Hepatic stellate cell (primary cell): ENCODE results near the gene RCBTB1.

Source experiments
- DNase-seq: peaks from one replicate; pipeline ENCODE4 v3.0.0; 2011; ENCODE audit warnings: low spot score

RCBTB1 gene

GRCh38 chr13:49559006-49559405 is 26.4 kb downstream of the RCBTB1 start:
- DNase-seq, result no peak

GRCh38 chr13:49554387-49554786 is 31.0 kb downstream of the RCBTB1 start:
- DNase-seq, result no peak

DNA sequence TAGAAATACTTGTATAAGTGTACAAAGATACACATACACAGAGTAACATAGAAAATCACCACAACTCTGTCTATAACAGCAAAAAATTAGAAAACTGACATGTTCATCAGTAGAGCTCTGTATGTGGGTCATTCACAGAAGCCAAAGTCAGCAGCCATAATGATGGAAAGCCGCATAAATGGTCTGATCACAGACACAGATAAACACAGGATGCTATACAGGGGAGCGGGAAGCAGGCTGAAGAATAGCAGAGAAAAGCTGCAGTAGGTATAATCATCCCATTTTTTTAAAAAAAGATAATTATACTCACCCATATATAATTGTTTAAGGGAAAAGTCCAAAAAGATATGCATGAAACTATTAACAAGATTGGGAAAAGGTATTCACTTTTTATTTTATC is 31.5 kb downstream of the RCBTB1 start:
- DNase-seq, result no peak

- DNase-seq, result no peak
These were observed 34.3 kb downstream of the RCBTB1 start for GRCh38 chr13:49550942-49551644.

- DNase-seq, result no peak
These were observed 36.1 kb downstream of the RCBTB1 start for GRCh38 chr13:49549289-49549688.

GRCh38 chr13:49546561-49546960 is 38.8 kb downstream of the RCBTB1 start:
- DNase-seq, result no peak

- DNase-seq, result no peak
These were observed 39.7 kb downstream of the RCBTB1 start for GRCh38 chr13:49545661-49546060.

GRCh38 chr13:49543656-49544055 is 41.7 kb downstream of the RCBTB1 start:
- no peak for DNase-seq

GRCh38 chr13:49540552-49540951 is 44.8 kb downstream of the RCBTB1 start:
- no peak for DNase-seq

DNA sequence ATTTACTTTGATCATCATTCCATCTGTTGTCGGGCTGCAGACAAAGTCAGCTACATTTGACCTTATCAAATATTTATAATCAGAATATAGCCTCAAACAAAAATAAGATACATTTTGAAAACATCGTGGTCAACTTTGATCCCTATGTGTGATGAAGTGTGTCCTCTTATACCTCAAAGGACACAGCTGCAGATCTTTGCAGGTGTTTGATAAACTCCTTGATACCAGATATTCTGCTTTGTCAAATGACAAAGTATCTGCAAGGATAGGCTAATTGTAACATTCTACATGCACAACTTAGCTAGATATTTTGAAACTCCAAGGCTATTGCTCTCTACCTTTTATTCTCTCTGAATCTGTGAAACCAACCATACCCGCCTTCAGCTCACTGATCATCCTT is 45.6 kb downstream of the RCBTB1 start:
- DNase-seq, result no peak

DNA sequence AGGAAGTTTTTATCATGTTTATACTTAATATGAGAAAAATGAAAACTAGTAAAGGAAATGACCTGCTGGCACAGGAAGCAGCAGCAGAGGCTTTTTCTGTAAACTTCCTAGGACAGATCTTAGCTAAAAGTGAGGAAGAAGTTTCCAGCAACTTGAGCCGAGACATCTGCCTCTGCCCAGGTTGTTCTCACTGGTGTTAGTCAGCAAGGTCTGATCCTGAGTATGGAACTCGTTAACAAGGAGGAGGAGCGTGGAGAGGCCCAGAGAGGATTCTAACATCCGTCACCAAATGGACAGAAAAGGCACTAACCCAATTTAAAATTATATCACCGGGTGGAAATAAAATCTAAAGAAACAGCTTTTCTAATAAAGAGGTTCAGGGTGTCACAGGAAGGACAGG is 46.0 kb downstream of the RCBTB1 start:
- no peak for DNase-seq

GRCh38 chr13:49538404-49538803 is 47.0 kb downstream of the RCBTB1 start:
- no peak for DNase-seq

DNA sequence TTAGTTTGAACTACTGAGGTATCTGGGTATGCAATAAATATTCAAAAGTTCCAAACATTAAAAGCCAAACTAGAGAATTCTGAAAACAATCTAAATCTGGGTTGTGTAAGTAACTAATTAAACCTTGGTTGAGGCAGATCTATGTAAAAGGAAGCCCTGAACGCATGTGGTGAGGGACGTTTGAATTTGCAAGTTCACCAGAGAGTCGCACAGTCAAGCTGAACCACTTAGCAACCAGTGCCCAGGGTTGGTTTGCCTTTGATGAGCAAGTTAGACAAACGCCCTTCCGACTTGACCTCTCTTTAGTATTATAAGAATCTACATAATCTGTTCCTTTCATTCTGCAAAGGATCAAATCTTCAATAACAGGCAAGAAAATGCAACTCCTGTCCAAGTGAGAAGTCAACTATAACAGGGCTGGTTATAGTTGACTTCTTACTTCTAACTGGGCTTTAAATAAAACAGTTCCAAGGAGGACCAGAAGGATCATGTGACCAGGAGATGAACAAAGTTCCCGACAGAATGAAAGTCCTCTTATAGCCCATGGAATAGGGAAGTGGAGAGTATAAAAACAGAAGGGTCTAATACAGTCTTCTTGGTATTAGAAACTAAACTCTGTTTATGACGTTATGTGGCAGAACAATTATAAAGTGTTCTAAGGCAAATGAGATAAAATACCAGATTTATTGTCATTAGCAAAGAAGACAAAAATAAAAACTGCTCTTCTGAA is 49.0 kb downstream of the RCBTB1 start:
- DNase-seq, result no peak

GRCh38 chr13:49533591-49534269 is 51.6 kb downstream of the RCBTB1 start:
- no peak for DNase-seq

DNA sequence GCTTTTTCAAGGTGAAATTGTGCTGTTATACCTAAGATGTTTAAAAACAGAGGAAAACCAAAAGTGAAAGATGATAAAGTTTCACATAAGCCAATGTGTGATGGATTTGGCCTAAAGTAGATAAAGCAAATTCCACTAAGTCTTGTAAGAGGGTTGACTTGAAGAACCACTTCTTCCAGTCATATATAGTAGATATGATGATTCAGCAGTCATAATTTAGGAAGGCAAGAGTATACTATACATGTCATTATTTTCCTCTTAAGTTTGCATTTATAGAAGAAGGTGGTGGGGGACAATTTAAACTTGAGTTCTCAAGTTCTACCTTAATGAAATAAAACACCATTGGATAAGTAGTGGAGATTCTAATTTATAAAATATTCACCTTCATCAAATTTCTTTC is 52.3 kb downstream of the RCBTB1 start:
- no peak for DNase-seq

- no peak for DNase-seq
These were observed 52.8 kb downstream of the RCBTB1 start for GRCh38 chr13:49532593-49532992.

GRCh38 chr13:49530457-49530856 is 54.9 kb downstream of the RCBTB1 start:
- no peak for DNase-seq

- DNase-seq, result no peak
These were observed 57.2 kb downstream of the RCBTB1 start for GRCh38 chr13:49528161-49528560.

DNA sequence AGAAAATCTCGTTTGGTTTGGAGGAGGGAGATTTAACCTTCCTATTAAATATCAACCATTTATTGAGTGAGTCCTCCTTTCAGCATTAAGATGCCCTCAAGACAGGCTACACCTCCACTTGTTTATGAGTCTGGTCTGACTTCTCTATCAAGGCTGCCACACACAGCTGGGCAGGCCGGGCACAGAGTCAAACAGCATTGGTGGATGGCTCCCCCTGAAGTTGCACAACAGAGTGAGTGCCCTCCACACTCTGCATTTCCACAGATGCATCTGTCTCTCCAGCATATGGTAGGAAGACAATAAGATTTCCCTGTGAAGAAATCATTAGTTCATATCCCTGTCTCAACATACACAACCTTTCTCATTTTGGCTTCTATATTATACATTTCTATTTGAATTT is 58.2 kb downstream of the RCBTB1 start:
- DNase-seq, result no peak

DNA sequence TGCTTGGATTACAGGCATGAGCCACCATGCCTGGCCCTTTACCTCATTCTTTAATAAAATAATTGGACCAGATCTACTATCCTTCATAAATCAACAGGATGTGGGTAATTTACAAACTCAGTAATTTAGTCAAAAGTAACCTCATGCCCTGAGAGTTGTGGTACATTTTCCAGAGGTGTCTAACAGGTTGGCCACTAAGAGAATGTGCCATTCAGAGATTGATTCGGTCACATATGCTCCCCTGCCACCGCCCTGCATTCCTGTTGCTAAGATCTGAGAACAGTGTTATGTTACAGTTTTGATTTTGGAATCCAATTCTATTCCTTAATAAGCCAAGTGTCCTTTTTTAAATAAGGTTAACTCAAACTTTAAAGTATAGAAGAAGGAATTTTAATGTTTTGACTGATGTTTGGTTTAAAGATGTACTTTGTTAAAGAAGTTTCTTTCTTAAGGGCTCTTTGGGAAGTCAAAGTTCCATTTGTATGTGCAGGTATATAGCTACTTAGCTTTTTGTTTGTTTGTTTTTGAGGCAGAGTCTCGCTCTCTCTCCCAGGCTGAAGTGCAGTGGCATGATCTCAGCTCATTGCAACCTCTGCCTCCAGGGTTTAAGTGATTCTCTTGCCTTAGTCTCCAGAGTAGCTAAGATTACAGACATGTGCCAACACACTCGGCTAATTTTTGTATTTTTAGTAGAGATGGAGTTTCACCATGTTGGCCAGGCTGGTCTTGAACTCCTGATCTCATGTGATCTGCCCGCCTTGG is 60.4 kb downstream of the RCBTB1 start:
- DNase-seq, result no peak

DNA sequence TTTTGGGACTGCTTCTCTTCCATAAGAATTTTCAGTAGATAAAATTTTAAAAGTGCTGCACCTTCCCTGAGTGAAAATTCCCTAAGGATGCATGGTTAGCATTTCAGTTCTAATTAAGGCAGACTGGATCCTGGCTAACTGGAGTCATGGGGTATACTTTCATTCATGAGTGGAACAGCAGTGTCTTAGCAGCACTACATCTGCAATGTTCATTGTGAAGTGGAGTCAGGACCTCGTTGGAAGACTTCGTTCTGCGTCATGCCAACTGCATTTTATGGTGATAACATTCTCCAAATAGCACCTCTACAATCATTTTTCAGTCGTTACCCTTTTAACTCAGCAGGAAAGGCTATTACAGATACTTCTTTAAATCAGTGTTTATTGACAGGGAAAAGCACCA is 64.1 kb downstream of the RCBTB1 start:
- DNase-seq, result no peak

- no peak for DNase-seq
These were observed 67.9 kb downstream of the RCBTB1 start for GRCh38 chr13:49517461-49517860.

DNA sequence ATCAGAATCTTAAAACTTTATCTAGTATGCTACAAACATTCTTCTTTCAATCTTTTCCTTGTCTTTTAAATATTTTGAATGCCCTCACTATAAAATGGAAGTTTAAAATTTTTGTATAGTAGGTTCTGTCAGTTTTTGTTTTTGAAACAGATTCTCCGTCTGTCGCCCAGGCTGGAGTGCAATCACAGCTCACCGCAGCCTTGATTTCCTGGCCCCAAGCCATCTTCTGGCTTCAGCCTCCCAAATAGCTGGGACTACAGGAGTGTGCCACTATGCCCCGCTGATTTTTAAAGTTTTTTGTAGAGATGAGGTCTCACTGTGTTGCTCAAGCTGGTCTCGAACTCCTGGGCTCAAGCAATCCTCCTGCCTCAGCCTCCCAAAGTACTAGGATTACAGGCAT is 68.9 kb downstream of the RCBTB1 start:
- no peak for DNase-seq
